Measurements from ENCODE around the gene DNAJC27.
"Not testable (repeated sequence)": the region's sequence is repeated elsewhere in the genome, so short reads cannot be mapped to it uniquely, and the experiment has no call there.

DNAJC27 gene

GRCh38 chr2:24971536-24972314 is at the start of gene DNAJC27:
TSS of gene DNAJC27 (minus strand) at chr2:24971955. CDS start at chr2:24971904, 51 bp downstream.
- Histone ChIP-seq H3K9me3 (ENCODE audit: control insufficient read depth, insufficient read depth, low read length) (no peaks in the 10 kb centered on the region), H3K4me1 (ENCODE audit: control insufficient read depth, insufficient read depth, low read length) (no peaks in the 10 kb centered on the region), H3K9ac (ENCODE audit: low read depth, low read length) (peak within 1 kb of the TSS; percentile 93), H3K27me3 (ENCODE audit: control insufficient read depth, insufficient read depth, low read length) (no peaks in the 10 kb centered on the region), H3K4me3 (ENCODE audit: low read depth, low read length) (peak within 1 kb of the TSS; percentile 68), H3K36me3 (ENCODE audit: control insufficient read depth, insufficient read depth, low read length) (no peaks in the 10 kb centered on the region)

GRCh38 chr2:25018681-25019080 is 46.9 kb upstream of the DNAJC27 start:
- Histone ChIP-seq H3K4me1 (ENCODE audit: control insufficient read depth, insufficient read depth, low read length) (no peaks in the 10 kb centered on the region), H3K9me3 (ENCODE audit: control insufficient read depth, insufficient read depth, low read length) (no peaks in the 10 kb centered on the region), H3K4me3 (ENCODE audit: low read depth, low read length) (no peak overlapping the region), H3K9ac (ENCODE audit: low read depth, low read length) (no peak overlapping the region), H3K36me3 (ENCODE audit: control insufficient read depth, insufficient read depth, low read length) (no peaks in the 10 kb centered on the region), H3K27me3 (ENCODE audit: control insufficient read depth, insufficient read depth, low read length) (no peaks in the 10 kb centered on the region)

GRCh38 chr2:25014631-25015030 is 42.9 kb upstream of the DNAJC27 start:
- H3K9me3 ChIP-seq (ENCODE audit: control insufficient read depth, insufficient read depth, low read length): no peaks in the 10 kb centered on the region
- no peak overlapping the region for H3K4me3 ChIP-seq (ENCODE audit: low read depth, low read length)
- H3K27me3 ChIP-seq (ENCODE audit: control insufficient read depth, insufficient read depth, low read length): no peaks in the 10 kb centered on the region
- no peaks in the 10 kb centered on the region for H3K36me3 ChIP-seq (ENCODE audit: control insufficient read depth, insufficient read depth, low read length)
- no peak overlapping the region for H3K9ac ChIP-seq (ENCODE audit: low read depth, low read length)
- H3K4me1 ChIP-seq (ENCODE audit: control insufficient read depth, insufficient read depth, low read length): no peaks in the 10 kb centered on the region

GRCh38 chr2:25011342-25011741 is 39.6 kb upstream of the DNAJC27 start:
- not testable (repeated sequence) for H3K9ac ChIP-seq (ENCODE audit: low read depth, low read length); H3K9me3 ChIP-seq (ENCODE audit: control insufficient read depth, insufficient read depth, low read length); H3K36me3 ChIP-seq (ENCODE audit: control insufficient read depth, insufficient read depth, low read length); H3K27me3 ChIP-seq (ENCODE audit: control insufficient read depth, insufficient read depth, low read length); H3K4me3 ChIP-seq (ENCODE audit: low read depth, low read length); H3K4me1 ChIP-seq (ENCODE audit: control insufficient read depth, insufficient read depth, low read length)

GRCh38 chr2:25009954-25010353 is 38.2 kb upstream of the DNAJC27 start:
- Histone ChIP-seq H3K9ac (ENCODE audit: low read depth, low read length) (no peak overlapping the region), H3K27me3 (ENCODE audit: control insufficient read depth, insufficient read depth, low read length) (no peaks in the 10 kb centered on the region), H3K4me1 (ENCODE audit: control insufficient read depth, insufficient read depth, low read length) (no peaks in the 10 kb centered on the region), H3K4me3 (ENCODE audit: low read depth, low read length) (no peak overlapping the region), H3K9me3 (ENCODE audit: control insufficient read depth, insufficient read depth, low read length) (no peaks in the 10 kb centered on the region), H3K36me3 (ENCODE audit: control insufficient read depth, insufficient read depth, low read length) (no peaks in the 10 kb centered on the region)

GRCh38 chr2:25002066-25002465 is 30.3 kb upstream of the DNAJC27 start:
- no peaks in the 10 kb centered on the region for H3K36me3 ChIP-seq (ENCODE audit: control insufficient read depth, insufficient read depth, low read length)
- H3K4me3 ChIP-seq (ENCODE audit: low read depth, low read length): no peak overlapping the region
- no peaks in the 10 kb centered on the region for H3K9me3 ChIP-seq (ENCODE audit: control insufficient read depth, insufficient read depth, low read length)
- no peaks in the 10 kb centered on the region for H3K4me1 ChIP-seq (ENCODE audit: control insufficient read depth, insufficient read depth, low read length)
- no peaks in the 10 kb centered on the region for H3K27me3 ChIP-seq (ENCODE audit: control insufficient read depth, insufficient read depth, low read length)
- no peak overlapping the region for H3K9ac ChIP-seq (ENCODE audit: low read depth, low read length)

GRCh38 chr2:25001325-25001637 is 29.5 kb upstream of the DNAJC27 start:
- Histone ChIP-seq H3K27me3 (ENCODE audit: control insufficient read depth, insufficient read depth, low read length) (no peaks in the 10 kb centered on the region), H3K4me1 (ENCODE audit: control insufficient read depth, insufficient read depth, low read length) (no peaks in the 10 kb centered on the region)

GRCh38 chr2:25000503-25001324 is 29.0 kb upstream of the DNAJC27 start:
- Histone ChIP-seq H3K9ac (ENCODE audit: low read depth, low read length) (no peak overlapping the region), H3K36me3 (ENCODE audit: control insufficient read depth, insufficient read depth, low read length) (no peaks in the 10 kb centered on the region), H3K4me3 (ENCODE audit: low read depth, low read length) (no peak overlapping the region), H3K9me3 (ENCODE audit: control insufficient read depth, insufficient read depth, low read length) (no peaks in the 10 kb centered on the region), H3K4me1 (ENCODE audit: control insufficient read depth, insufficient read depth, low read length) (no peaks in the 10 kb centered on the region), H3K27me3 (ENCODE audit: control insufficient read depth, insufficient read depth, low read length) (no peaks in the 10 kb centered on the region)

More at GRCh38 chr2:25001325-25001637, 29.5 kb upstream of the DNAJC27 start:
- H3K9me3 ChIP-seq (ENCODE audit: control insufficient read depth, insufficient read depth, low read length): no peaks in the 10 kb centered on the region
- no peak overlapping the region for H3K4me3 ChIP-seq (ENCODE audit: low read depth, low read length)
- H3K9ac ChIP-seq (ENCODE audit: low read depth, low read length): no peak overlapping the region
- no peaks in the 10 kb centered on the region for H3K36me3 ChIP-seq (ENCODE audit: control insufficient read depth, insufficient read depth, low read length)

GRCh38 chr2:25000036-25000435 is 28.3 kb upstream of the DNAJC27 start:
- no peak overlapping the region for H3K9ac ChIP-seq (ENCODE audit: low read depth, low read length)
- no peaks in the 10 kb centered on the region for H3K9me3 ChIP-seq (ENCODE audit: control insufficient read depth, insufficient read depth, low read length)
- no peaks in the 10 kb centered on the region for H3K4me1 ChIP-seq (ENCODE audit: control insufficient read depth, insufficient read depth, low read length)
- H3K36me3 ChIP-seq (ENCODE audit: control insufficient read depth, insufficient read depth, low read length): no peaks in the 10 kb centered on the region
- no peaks in the 10 kb centered on the region for H3K27me3 ChIP-seq (ENCODE audit: control insufficient read depth, insufficient read depth, low read length)
- no peak overlapping the region for H3K4me3 ChIP-seq (ENCODE audit: low read depth, low read length)

- not testable (repeated sequence) for H3K9ac ChIP-seq (ENCODE audit: low read depth, low read length); H3K4me1 ChIP-seq (ENCODE audit: control insufficient read depth, insufficient read depth, low read length); H3K4me3 ChIP-seq (ENCODE audit: low read depth, low read length); H3K9me3 ChIP-seq (ENCODE audit: control insufficient read depth, insufficient read depth, low read length); H3K27me3 ChIP-seq (ENCODE audit: control insufficient read depth, insufficient read depth, low read length); H3K36me3 ChIP-seq (ENCODE audit: control insufficient read depth, insufficient read depth, low read length)
Measured at GRCh38 chr2:24999097-24999496, 27.3 kb upstream of the DNAJC27 start.

- H3K27me3 ChIP-seq (ENCODE audit: control insufficient read depth, insufficient read depth, low read length): no peaks in the 10 kb centered on the region
- no peak overlapping the region for H3K4me3 ChIP-seq (ENCODE audit: low read depth, low read length)
- H3K9me3 ChIP-seq (ENCODE audit: control insufficient read depth, insufficient read depth, low read length): no peaks in the 10 kb centered on the region
- no peaks in the 10 kb centered on the region for H3K36me3 ChIP-seq (ENCODE audit: control insufficient read depth, insufficient read depth, low read length)
- no peak overlapping the region for H3K9ac ChIP-seq (ENCODE audit: low read depth, low read length)
- no peaks in the 10 kb centered on the region for H3K4me1 ChIP-seq (ENCODE audit: control insufficient read depth, insufficient read depth, low read length)
Measured at GRCh38 chr2:24994146-24994724, 22.5 kb upstream of the DNAJC27 start.
